ENCODE results near the gene C2CD2L. TPM values are rescaled to one million over a fixed set of nuclear protein-coding genes. Genes with fewer than 3 reads are reported as not detected.

The C2CD2L gene
- 6.9 TPM for total RNA-seq

GRCh38 chr11:119106564-119107537 is at the start of gene C2CD2L:
C2CD2L (plus strand) TSS chr11:119107344; CDS start chr11:119107742, 398 bp downstream.

GRCh38 chr11:119067371-119068222 is 39.5 kb upstream of the C2CD2L start, which contains the start of gene VPS11:
VPS11 (plus strand) TSS chr11:119067818; CDS start chr11:119067824, 6 bp downstream.

DNA sequence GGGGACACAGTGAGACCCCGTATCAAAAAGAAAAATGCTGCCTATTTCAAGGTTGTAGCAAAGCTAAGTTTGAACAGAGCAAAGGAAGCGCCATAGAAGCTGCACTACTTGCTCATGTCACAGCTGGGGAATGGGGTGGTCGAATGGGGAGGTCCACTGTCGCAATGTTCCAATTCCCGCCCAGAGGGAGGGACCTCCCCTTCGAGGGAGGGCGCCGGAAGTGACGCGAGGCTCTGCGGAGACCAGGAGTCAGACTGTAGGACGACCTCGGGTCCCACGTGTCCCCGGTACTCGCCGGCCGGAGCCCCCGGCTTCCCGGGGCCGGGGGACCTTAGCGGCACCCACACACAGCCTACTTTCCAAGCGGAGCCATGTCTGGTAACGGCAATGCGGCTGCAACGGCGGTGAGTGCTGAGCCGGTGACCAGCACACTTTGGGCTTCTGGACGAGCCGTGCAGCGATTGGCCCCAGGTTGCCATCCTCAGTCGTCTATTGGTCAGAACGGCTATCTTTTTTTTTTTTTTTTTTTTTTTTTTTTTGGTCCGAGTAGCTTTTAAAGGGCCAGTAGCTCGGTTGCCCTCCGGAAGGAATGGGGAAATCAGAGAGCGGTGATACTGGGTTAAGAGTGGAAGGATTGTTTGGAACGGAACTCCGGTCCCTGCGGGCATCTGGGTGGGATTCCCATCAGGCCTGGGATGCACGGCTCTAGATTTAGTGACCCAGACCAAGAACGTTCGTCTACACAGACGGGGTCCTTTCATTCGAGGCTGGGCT is 22.3 kb upstream of the C2CD2L start, which contains the start of gene HMBS:
TSS of gene HMBS (plus strand) at position 219 of the 774 bp plus-strand sequence. CDS start at position 372, 153 bp downstream.

GRCh38 chr11:119101759-119102423 is 5.3 kb upstream of the C2CD2L start, which contains the start of gene DPAGT1:
DPAGT1 (minus strand) TSS chr11:119101853; CDS start chr11:119101655, 198 bp downstream.

DNA sequence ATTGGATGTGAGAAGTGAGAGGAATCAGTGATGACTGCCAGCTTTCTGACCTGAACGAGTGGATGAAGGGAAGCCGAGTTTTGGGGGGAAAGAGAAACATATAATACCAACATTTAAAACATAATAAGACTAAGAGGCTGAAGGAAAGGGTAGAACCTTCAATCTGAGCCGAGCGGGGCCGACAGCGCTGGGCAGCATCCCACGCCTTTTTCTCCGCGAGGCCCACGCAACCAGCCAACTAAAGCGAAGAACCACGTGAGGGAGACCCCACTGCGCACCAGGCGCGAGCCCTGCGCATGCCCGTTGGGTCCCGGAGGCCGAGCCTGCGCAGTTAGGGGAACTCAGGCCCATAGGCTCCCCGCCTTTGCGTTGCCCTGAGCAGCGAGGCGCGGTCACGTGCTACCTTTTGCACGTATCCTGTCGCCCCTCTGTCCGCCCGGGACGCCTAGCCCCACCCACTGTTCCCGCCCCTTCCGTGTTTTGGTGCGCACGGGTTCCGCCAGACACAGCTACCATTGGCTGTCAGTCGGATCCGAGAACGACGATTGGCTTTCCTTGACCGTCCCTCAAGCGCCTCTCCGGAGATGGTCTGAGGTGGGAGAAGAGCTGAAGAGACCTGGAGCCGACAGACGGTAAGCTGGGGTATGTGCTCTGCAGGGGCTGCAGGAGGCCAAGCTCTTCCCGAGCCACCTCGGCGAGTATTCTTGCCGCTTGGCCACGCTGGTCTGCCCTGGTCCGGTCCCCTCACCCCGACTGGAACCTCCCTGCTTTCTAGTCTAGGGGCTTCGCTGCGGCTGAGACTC is 14.1 kb downstream of the C2CD2L start, which contains the start of gene HINFP:
TSS of gene HINFP (plus strand) at position 573 of the 803 bp plus-strand sequence. CDS start 5,365 bp downstream, outside the sequence.

DNA sequence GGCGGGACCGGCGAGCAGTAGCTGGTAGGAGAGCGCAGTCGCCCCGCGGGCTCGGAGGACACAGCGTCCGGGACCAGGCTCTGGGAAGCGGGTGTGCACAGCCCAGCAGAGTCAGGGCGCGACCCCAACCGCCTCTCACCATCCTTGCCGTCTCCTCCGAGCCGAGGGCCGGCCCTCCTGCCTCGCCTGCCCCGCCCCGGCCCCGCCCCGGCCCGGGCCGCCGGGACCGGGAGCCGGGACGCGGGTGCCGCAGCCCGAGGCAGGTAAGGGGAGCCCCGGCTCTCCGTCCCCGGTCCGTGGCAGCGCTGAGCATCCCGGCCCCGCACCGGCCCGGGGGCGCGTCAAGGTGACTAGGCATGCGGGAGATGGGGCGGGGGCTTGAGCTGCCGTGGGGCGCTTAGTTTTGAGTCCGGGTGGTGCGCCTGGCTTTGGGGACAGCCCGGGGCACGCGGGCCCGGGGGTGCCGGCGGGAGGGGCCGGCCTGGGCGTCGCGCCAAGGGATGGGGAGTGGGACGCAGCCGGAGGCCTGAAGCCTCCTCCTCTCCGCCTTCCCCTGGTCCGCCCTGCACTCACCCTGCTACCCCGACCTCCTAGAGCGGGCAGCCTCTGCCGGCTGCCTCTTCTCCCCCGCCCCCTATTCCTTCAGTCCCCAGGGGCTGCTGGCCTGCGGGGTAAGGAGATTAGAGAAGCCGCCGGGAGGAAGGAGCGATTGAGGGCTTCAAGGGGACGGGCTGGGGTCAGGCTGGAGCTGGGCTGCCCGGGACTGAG is 42.1 kb downstream of the C2CD2L start, which contains the start of gene ABCG4:
TSS of gene ABCG4 (plus strand) at position 35 of the 768 bp plus-strand sequence. CDS start 914 bp downstream, outside the sequence.

Other genes with a start within 250 kb of the C2CD2L start
- gene CXCR5, start 223.5 kb upstream of the C2CD2L start, total RNA-seq, result 0.06 TPM
- 31.4 TPM for gene BCL9L, start 181.4 kb upstream of the C2CD2L start, total RNA-seq
- 7.9 TPM for gene UPK2, start 151.0 kb upstream of the C2CD2L start, total RNA-seq
- gene FOXR1, start 135.6 kb upstream of the C2CD2L start, total RNA-seq, result not detected
- gene CENATAC, start 109.2 kb upstream of the C2CD2L start, total RNA-seq, result 30.3 TPM
- 541 TPM for gene RPS25, start 89.0 kb upstream of the C2CD2L start, total RNA-seq
- gene TRAPPC4, start 88.6 kb upstream of the C2CD2L start, total RNA-seq, result 58.5 TPM
- gene SLC37A4, start 76.5 kb upstream of the C2CD2L start, total RNA-seq, result 35.3 TPM
- 64.1 TPM for gene HYOU1, start 50.1 kb upstream of the C2CD2L start, total RNA-seq
- gene VPS11, start 39.5 kb upstream of the C2CD2L start, total RNA-seq, result 40.3 TPM
- 19.7 TPM for gene HMBS, start 22.5 kb upstream of the C2CD2L start, total RNA-seq
- 20.0 TPM for gene DPAGT1, start 5.5 kb upstream of the C2CD2L start, total RNA-seq
- gene HINFP, start 14.2 kb downstream of the C2CD2L start, total RNA-seq, result 26.6 TPM
- gene ABCG4, start 41.7 kb downstream of the C2CD2L start, total RNA-seq, result 0.76 TPM
- gene NLRX1, start 61.4 kb downstream of the C2CD2L start, total RNA-seq, result 23.4 TPM
- gene NHERF4, start 78.1 kb downstream of the C2CD2L start, total RNA-seq, result 12.4 TPM
- gene CBL, start 99.0 kb downstream of the C2CD2L start, total RNA-seq, result 15.9 TPM
- gene MCAM, start 209.8 kb downstream of the C2CD2L start, total RNA-seq, result 117 TPM
- 13.8 TPM for gene RNF26, start 227.2 kb downstream of the C2CD2L start, total RNA-seq
- gene C1QTNF5, start 233.5 kb downstream of the C2CD2L start, total RNA-seq, result 39.0 TPM
- 0.06 TPM for gene MFRP, start 239.4 kb downstream of the C2CD2L start, total RNA-seq

Measured in metanephros (tissue), 1 donor.